NCI-H2171 treated with DMSO at 0.1 percent for 48 hours (cell line): ENCODE results near the gene ACR.

ENCODE experiments used
- DNase-seq: peaks from one replicate; lab custom pipeline; 2025; lab: John Stamatoyannopoulos, UW

ACR gene

DNA sequence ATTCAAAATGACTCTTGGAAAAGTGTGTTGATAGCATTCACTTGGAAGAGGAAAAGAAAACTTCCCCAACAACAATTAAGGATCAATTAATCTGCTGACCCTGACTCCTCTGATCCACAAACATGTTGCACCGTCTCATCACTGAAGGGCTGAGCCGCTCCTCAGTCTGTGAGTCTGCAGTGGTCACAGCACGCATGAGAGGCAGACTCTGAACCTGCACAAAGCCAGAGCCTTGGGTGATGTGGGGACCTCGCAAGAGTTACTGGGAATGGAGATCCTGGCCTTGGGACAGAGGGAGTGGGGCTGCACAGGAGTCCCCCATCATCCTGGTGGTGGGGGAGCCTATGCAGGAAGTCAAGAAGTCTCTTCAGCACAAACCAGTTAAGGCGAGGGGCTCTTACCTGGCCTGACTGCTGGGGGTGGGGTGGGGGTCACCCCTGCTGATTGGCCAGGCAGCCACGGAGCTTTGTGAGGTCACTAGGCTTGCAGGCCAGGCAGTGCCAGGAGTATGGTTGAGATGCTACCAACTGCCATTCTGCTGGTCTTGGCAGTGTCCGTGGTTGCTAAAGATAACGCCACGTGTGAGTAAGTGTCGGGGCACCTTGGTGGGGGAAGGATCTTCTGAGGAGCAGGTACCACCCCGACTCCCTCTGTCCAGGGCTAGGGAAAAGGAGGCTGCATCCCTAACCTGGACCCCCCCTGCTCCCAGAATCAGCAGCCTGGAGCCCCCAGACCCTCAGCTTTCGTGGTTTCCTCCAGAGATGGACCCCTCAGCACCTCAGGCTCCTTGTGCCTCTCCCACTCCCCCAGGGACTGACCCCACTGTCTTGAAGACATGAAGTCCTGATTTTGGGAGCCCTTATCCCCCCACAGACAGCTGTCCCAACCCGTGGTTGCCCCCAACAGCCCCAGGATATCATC, at the start of gene ACR:
TSS of gene ACR (plus strand) at position 477 of the 921 bp plus-strand sequence. CDS start at position 509, 32 bp downstream.
- DNase-seq, result no peak

DNA sequence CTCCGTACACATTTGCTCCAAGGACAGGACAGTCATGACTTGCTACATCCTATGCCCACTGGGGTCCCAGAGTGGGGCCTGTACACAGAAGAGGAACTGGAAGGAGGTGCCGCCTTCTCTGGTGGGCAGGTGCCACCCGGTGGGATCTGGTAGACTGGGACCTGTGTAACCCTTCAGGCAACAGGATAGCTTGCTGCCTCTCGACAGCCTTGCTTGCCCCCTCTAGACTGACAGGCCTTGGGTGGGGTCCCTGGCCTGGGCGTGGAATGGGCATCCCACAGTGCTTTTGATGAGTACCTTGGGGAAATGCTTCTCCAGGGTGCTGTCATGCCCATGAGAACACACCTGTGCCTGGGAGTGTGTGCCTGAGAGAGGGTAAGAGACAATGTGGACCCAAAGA, 49.6 kb upstream of the ACR start:
- no peak for DNase-seq

DNA sequence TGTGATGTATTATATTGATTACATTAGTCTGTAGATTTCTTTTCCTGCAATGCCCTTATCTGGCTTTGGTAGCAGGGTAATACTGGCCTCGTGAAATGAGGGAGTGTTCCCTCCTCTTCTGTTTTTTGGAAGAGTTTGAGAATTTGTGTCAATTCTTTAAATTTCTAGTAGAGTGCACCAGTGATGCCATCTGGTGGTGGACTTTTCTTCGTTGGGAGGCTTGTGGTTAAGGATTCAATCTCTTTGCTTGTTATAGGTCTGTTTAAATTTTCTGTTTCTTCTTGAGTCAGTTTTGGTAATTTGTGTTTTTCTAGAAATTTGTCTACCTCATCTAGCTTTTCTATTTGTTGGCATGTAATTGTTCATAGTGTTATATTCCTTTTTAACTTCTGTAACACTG, 46.5 kb upstream of the ACR start:
- DNase-seq, result peak; percentile 33

DNA sequence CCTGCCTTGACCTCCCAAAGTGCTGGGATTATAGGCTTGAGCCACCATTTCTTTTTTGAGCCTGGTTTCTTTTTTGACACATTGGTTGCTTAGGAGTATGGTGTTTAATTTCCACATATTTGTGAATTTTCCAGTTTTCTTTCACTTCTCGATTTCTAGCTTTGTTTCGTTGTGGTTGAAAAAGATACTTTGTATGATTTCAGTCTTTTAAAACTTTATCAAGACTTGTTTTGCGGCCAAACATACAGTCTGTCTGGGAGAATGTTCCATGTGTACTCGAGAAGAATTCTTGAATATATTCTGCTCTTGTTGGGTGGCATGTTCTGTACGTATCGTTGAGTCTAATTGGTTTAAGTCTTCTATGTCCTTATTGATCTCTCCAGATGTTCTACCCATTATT, 44.5 kb upstream of the ACR start:
- no peak for DNase-seq

DNA sequence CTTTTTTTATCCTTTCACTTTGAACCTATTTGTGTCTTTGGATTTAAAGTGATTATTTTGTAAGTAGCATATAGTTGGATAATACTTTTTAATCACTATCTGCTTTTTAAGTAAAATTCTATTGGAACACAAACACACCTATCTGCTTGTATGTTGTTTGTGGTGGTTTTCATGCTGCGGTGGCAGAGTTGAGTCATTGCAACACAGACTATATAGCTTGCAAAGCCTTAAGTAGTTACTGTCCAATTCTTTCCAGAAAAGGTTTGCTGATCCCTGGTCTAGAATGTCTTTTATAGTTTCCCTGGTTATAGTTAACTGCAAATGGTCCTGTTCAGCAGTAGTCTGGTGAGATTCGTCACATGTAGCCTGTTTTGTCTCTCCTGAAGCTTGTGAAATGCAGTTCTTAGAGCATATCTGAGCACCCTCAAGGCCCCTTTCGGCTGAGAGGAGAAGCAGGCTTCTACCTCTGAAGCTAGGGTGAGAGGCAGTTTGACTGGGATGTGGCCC, 43.9 kb upstream of the ACR start:
- DNase-seq, result no peak

DNA sequence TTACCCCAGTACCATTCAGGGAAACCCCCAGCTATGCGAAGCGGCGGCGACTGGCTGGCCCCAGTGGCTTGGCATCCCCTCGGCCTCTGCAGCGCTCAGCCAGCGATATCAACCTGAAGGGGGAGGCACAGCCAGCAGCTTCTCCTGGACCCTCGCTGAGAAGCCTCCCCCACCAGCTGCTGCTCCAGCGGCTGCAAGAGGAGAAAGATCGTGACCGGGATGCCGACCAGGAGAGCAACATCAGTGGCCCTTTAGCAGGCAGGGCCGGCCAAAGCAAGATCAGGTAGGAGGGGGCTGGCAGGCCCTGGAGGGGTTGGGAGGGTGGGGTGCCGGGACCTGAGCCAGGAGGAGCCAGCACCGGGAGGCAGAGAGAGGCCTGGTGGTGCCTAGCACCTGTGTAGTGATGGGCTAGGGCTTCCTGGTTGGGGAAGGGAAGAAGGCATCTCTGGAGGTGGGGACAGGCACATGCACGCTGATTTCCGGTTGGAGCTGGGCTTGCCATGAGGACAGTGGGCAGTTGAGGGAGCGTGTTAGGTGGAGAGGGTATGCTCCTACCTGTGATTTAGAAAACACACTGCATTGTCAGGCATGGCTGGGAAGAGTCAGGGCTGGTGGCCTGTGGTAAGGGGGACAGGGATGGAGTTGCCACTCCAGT, 43.1 kb upstream of the ACR start:
- no peak for DNase-seq

DNA sequence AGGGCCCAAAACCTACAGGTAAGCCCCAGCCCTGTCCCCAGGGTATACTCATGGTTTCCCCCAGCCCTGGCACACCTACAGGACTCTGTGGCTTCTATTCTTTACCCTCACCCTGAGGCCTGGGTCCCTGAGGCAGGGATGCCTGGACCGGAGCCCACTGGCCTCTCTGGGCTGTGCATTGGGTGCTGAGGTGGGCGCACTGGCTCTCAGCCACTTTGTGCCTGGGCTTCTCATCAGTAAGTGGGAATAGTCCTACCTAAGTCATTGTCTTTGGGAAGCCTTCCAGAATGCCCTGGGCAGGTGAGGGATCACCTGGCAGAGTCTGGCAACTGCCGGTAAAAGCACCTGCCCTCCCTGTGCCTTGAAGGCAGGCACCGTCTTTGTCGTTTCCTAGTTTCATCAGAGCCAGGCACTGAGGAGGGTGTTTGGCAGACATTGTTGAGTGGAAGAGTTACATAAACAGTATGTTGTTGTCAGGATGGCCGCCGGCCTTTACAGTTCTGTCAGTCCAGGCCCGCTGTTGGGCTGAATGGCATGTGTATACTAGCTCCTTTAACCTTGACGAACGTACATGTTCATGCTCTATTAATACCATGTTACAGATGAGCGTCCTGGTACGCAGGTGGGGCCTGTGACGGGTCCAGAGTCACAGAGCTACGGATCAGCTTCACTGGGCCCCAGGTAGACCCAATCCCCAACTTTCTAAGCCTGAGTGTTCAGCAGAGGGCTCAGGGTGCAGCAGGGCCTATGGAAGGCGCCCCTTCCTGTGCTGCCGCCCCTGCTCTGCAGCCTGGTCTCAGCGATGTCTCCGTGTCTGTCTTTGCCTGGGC, 42.4 kb upstream of the ACR start:
- no peak for DNase-seq

DNA sequence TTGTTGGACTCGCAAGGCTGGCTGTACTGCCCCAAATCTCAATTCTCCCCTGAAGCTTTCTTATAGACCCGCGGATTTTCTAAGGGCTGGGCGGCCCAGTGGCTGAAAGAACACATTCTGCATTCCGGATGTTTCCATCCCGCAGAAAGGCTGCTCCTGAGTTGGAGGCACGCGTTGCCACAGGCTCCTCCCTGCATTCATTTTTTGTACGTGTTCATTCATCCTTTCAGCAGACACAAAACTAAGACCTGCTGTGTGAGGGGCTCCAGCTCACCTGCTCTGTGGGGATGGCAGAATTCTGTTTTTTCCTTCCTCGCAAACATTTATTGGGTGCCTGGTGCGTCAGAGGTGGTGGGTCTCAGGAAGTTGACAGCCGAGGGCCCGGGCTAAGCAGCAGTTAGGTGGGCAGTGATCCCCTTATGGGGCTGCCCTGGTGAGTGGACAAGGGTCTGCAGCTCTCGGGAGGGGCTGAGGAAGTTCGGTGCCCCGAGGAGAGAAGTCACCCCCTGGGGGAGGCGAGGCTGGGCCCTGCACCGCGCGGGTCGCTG, 41.7 kb upstream of the ACR start:
- DNase-seq, result no peak

DNA sequence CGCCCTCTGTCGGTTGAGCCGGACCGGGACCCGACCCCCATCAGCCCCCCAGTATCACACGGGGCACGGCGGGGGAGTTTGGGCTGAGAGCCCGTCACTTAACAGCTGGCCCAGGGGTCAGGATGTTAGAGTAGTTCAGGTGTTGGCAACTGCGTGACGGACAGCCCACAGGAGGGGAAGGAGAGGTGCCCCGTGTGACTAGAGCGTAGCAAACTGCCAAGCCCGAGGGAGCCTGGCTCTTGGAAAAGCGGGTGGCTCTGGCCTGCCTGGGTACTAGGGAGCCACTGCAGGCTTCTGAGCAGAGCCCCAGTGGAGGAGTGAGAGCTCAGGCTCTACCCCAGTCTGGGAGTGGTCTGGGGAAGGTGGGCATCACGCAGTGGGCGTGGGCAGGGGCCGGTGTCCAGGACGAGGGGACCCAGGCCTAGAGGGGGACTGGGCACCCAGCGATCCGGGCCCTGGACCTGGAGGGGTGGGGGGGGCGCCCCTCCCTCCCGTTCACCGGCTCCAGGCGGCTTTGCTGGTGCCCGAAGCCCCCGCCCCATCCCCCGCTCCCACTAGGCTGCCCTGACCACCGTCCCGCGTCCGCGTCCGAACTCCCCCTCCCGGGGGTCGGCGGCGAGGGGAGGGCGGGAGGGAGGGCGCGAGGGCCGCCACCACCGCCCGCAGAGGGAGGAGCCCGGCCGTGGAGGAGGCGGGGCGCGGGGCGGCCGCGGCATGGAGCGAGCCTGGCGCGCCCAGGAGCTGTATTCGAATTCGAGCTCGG, 41.0 kb upstream of the ACR start:
- DNase-seq, result no peak

DNA sequence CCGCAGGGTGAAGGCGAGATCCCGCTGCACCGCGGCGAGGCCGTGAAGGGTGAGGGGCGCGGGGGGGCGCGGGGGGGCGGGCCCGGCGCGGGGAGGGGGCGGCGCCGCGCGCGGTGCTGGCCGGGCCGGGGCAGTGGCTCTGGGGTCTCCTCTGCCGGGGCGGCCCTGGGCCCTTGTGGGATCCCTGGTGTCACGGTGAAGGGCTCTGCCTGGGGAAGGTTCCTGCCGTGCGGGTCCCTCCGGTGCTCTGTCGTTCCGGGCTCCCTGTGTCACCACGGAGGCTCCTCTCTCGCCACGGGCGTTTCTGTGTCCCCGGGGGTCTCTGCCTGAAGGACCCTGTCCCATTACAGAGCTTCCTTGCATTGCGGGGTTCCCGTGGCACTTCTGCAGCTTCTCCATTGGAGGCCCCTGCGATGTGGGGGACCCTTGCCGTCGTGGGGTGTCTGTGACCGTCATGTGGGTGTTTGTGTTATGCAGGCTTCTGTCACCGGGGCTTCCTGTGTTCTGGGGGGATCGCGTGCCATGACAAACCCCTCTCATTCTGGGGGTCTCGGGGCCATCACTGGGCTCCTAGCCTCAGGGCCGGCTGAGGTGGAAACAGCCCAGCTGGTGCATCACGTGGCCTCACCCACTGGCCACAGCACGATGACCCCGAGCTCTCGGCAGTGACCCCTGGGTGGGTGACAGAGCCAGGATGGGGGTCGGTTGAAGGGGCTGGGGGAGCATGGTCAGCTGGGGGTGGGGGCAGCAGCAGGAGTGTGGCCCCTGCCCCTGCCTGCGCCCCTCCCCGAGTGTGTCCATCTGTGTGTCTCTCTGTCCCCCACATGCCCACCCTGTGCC, 40.1 kb upstream of the ACR start:
- DNase-seq, result no peak

DNA sequence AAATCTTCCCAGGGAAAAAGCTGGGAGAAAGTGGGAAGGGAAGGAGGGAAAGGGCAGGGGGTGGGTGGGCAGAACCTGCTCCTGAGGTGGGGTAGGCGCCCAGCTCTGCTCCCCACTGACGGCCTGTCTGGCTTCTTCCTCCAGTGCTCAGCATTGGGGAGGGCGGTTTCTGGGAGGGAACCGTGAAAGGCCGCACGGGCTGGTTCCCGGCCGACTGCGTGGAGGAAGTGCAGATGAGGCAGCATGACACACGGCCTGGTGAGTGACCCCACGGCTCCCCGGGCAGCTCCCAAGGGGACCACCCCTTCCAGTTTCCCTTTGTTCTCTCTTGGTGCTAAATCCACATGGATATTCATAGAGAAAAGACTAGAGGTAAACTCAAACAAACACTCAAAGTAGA, 39.5 kb upstream of the ACR start:
- DNase-seq, result no peak

DNA sequence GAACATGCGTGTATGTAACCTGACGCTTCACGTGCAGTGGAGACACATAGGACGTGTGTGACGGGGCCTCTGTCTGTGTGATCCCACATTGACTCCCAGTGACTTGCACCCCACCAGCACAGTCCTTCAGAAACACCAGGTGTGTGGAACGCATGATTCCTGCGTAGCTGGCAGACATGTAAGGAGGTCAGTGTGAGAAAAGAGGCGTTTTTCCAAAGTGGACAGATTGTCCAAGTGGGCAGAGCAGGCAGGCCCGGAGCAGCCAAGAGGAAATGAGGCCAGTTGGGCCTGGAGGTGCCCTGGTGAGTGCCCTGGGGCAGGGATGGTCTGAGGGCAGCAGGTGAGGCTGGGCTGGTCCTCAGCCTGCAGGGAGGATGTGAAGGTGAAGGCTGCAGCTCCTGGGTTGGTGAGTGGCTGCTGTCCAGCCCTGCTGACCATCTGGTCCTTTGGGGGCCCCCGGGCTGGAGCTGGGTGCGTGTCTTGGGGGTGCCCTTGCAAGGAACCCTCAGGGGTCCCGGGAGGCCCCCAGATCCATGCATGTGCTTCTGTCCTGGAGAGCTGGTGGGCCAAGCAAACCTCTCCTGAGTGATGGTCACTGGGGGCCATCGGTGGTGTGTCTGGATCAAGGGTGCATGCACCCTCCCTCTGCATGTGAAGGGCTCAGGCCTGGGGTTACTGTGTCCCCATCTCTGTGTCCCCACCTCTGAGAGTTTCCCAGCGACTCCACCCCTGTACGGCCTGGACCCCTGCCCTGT, 38.8 kb upstream of the ACR start:
- DNase-seq, result no peak

DNA sequence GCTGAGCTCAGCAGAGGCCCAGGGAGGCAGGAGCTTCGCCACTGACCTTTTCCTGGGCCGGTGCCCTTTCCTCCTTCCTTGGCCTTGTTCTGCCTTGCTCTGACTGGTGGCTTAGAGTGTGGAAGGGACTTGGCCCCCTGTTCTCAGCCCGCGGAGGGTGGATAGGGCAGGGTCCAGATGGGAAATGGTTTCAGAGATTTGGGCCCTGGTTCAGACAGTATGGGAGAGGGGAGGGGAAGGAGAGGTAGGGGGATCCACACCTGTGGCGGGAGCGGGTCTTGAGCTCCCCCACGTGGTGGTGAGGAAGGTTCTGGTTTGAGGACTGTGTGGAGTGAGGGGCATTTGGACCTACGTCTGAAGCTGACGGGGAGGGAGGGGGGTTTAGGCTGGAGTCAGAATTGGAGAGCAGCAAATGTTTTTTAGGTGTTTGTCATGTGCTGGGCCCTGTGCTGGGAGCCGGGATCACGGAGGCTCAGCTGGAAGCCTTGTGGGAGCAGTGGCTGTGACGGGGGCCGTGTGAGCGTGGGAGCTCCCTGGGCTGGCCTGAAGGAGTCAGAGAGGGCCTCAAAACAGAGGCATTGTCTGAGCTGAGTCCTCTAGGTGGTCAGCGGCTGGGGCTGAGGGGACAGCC, 38.1 kb upstream of the ACR start:
- no peak for DNase-seq

DNA sequence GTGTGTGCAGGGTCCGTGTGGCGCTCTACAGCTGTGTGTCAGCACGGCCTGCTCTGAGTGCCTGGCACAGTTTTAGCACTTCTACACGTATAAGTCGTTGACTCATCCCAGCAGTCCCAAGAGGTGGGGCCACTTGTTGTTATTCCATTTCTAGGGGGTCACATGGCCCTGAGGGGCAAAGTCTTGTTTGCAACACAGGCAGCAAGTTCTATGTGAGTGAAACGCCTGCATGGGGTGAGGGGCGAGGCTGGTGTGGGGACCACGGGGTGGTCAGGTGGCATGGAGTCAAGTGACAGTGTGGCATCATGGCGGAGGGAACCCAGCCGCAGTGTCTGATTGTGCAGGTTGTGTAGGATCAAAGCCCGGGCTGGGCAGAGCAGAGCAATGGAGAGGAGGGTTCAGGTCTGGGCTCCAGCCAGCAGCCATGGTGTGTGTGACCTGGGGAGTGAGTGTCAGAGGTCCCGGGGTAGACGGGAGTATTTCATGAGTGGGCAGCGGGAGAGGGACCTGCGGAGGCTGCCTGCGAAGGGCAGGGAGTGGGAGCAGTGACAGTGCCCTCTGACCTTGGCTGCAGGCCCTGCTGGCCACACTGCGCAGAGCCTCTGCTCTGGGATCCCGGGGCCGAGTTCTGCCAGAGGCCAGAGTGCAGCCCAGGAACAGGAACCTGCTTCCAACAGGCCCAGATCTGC, 37.5 kb upstream of the ACR start:
- DNase-seq, result no peak

DNA sequence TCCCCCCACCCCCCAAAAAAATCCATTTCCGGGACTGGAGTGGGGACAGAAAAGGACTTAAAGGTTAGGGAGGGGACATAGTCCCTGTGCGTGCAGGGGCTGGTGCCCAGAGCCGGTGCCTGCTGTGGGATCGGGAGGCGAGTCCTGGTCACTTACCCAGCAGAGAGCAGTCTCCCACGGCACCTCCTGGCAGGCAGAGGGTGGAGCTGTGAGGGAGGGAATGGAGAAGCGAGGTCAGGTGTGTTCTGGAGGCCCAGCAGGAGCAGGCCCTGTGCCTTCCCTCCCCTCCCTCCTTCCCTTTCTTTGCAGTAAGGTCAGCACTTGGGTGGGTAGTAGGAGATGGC, 37.0 kb upstream of the ACR start:
- DNase-seq, result no peak

DNA sequence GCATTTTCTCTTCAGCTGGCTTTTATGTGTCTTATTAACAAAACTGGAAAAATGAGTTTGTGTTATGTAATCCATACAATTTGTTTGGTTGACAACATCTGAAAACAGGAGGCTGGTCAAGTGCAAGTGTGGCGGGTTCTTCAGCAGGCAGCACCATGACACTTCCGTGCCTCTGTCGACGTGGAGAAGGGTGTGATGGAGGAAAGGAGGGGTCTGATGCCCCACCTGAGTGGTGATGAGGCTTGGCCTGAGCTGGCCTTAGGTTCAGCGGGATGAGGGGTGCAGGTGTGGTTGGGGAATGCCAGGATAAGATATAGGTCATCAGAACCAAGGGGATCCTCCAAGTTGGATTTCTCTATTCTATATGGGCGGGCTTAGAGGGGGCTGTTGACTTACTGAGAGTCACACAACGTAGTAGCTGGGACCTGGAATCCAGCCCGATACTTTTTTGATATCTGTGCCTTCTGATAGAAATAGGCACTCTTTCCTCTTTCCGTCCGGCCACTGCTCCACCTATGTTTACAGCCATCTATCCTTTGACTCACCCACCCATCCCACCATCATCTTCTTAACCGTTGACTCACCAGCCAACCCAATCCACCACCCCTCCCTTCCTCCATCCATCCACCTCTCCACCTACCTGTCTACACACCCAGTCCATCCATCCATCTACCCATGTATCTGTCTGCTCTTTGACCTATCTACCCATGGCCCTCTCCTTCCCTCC, 36.4 kb upstream of the ACR start:
- no peak for DNase-seq

DNA sequence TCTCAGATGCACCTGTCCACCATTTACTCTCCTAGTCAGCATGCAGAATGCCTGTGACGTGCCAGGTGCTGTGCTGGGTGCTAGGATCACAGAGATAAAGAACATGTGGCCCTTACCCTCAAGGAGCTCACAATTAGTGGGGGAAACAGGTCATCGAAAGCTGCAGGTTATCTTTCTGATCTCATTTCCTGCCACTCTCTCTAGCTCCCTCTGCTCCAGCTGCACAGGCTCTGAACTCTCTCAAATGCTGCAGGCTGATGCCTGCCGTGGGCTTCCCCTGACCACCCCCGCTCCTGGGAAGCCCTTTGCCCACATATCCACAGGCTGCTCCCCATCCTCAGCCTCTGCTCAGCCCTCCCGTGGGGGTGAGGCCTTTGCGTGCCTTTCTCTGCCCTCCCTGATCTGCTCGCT, 35.7 kb upstream of the ACR start:
- DNase-seq, result no peak
